DND-41 (cell line): ENCODE data around the gene SLC35A1.

Experiments
- ATAC-seq: fragments of 200-7000 bp; cut with Tn5 transposase; 3 replicates; pipeline ENCODE4 v1.9.1; 2021; ENCODE audit warnings: low read depth; ENCODE audit not compliant: insufficient read depth
- DNase-seq: peaks from one replicate; pipeline ENCODE4 v3.0.0-alpha.2; 2020
- H2AFZ ChIP-seq: 2 replicates; pipeline ENCODE4 v1.6.0; 2012; ENCODE audit warnings: low read depth, low read length
- H3K27ac ChIP-seq: 2 replicates; pipeline ENCODE4 v1.5.1; 2012; ENCODE audit warnings: low read length, inconsistent platforms
- H3K27me3 ChIP-seq: fragments of 200-600 bp; sonication (generic); 2 replicates; pipeline ENCODE4 v1.6.0; 2012; ENCODE audit warnings: low read length, mild to moderate bottlenecking, inconsistent platforms; ENCODE audit not compliant: insufficient read depth, poor library complexity
- H3K36me3 ChIP-seq: 2 replicates; pipeline ENCODE4 v1.5.1; 2012; ENCODE audit warnings: low read length, inconsistent platforms; ENCODE audit not compliant: insufficient read depth
- H3K4me1 ChIP-seq: 2 replicates; pipeline ENCODE4 v1.5.1; 2012; ENCODE audit warnings: mild to moderate bottlenecking, low read length; ENCODE audit not compliant: insufficient read depth
- H3K4me2 ChIP-seq: 2 replicates; pipeline ENCODE4 v1.6.0; 2012; ENCODE audit warnings: mild to moderate bottlenecking, moderate library complexity, low read length, inconsistent platforms; ENCODE audit not compliant: insufficient read depth
- H3K4me3 ChIP-seq, 2 experiments: fragments of 200-600 bp in 1 of 2; shearing (Covaris generic) in 1 of 2; 2 replicates each; pipeline ENCODE4 v1.5.1; 2012 to 2016; ENCODE audit warnings: inconsistent platforms in 2 of 2, low read length in 2 of 2, mild to moderate bottlenecking in 2 of 2, low read depth in 1 of 2, moderate library complexity in 1 of 2
- H3K79me2 ChIP-seq: 2 replicates; pipeline ENCODE4 v1.6.0; 2012; ENCODE audit warnings: low read length, inconsistent platforms; ENCODE audit not compliant: insufficient read depth
- H3K9ac ChIP-seq: 2 replicates; pipeline ENCODE4 v1.6.0; 2012; ENCODE audit warnings: low read depth, mild to moderate bottlenecking, inconsistent platforms, low read length, moderate library complexity
- H3K9me3 ChIP-seq: 2 replicates; pipeline ENCODE4 v1.5.1; 2012; ENCODE audit warnings: low read length, moderate library complexity, mild to moderate bottlenecking, inconsistent platforms; ENCODE audit not compliant: insufficient read depth, severe bottlenecking
- H4K20me1 ChIP-seq: 2 replicates; pipeline ENCODE4 v1.6.0; 2012; ENCODE audit warnings: low read length; ENCODE audit not compliant: insufficient read depth
- CTCF ChIP-seq: IDR thresholded peaks from 2 replicates; pipeline ENCODE4 v1.5.1; 2012; ENCODE audit warnings: borderline replicate concordance, low read length, moderate library complexity, mild to moderate bottlenecking; ENCODE audit not compliant: poor library complexity, severe bottlenecking; ENCODE audit errors: extremely low read depth
- EZH2 ChIP-seq: IDR thresholded peaks from 3 replicates; pipeline ENCODE4 v1.6.1; 2012; ENCODE audit warnings: borderline replicate concordance, low read depth, mild to moderate bottlenecking, moderate library complexity, low read length, inconsistent platforms; ENCODE audit not compliant: severe bottlenecking

The SLC35A1 gene

DNA sequence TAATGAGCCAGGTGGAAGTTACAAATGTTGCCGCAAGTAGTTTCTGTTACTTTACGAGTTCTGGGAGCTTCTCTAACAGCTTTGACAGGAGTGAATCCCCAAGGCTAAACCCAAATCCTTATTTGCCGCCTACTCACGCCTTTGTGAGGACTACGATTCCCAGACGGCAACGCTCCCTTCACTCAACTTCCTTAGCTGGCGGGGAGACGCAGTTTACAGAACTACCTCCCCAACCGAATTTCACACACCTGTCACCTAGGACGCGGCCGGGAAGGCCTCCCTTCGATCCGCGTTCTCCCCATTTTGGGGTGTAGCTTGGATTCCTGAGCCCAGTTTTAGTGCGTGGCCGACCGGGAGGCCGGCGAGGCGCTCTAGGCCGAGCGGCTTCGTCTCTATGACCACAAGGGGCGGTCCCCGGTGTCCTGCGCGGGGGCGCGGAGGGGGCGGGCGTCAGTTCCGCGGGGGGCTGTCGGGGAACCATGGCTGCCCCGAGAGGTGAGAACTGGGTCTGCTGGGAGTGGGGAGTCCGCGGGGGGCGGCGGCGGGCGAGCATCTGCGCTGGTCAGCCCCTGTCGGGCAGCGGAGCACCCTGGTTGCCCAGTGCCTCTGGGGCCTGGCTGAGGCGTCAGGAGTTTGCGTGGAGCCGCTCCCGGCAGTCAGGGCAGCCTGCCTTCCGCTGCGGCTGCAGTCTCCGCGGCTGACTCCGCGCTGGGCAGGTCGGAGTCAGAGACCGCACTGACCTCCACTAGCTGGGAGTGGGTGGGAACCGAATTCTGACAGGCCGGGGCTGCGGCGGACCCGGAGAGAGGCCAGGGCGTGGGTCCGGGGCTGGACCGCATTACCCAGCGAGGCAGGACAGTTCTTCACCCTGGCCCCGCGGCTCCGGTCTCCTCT, at the start of gene SLC35A1:
TSS of gene SLC35A1 (plus strand) at position 450 of the 894 bp plus-strand sequence. CDS start at position 480, 30 bp downstream.
- Histone ChIP-seq H3K4me2 (peak within 1 kb of the TSS; percentile 84), H3K4me1 (peaks cover 20% of the 10 kb centered on the region), H3K36me3 (no peaks in the 10 kb centered on the region), H3K27ac (peak within 1 kb of the TSS; percentile 83), H2AFZ (peak within 1 kb of the TSS; percentile 97), H3K9me3 (no peaks in the 10 kb centered on the region), H3K79me2 (no peaks in the 10 kb centered on the region; the same call in 1 of the 2 replicates), H3K27me3 (no peaks in the 10 kb centered on the region), H3K4me3 (peak within 1 kb of the TSS; percentile 59 to 88), H3K9ac (peak within 1 kb of the TSS; percentile 78), H4K20me1 (no peaks in the 10 kb centered on the region)
- DNase-seq (peak; percentile 84), ATAC-seq (peak; percentile 90)
- TF ChIP-seq EZH2 = no peak

GRCh38 chr6:87426789-87427188, 46.0 kb upstream of the SLC35A1 start:
- Histone ChIP-seq H3K9me3 (no peaks in the 10 kb centered on the region), H3K79me2 (no peaks in the 10 kb centered on the region), H3K9ac (no peak overlapping the region), H3K36me3 (no peaks in the 10 kb centered on the region), H4K20me1 (no peaks in the 10 kb centered on the region), H3K27me3 (peaks cover 5% of the 10 kb centered on the region), H2AFZ (no peak overlapping the region), H3K4me3 (no peak overlapping the region), H3K27ac (no peak overlapping the region), H3K4me2 (no peak overlapping the region), H3K4me1 (no peaks in the 10 kb centered on the region)
- TF ChIP-seq CTCF (no peak), EZH2 (no peak)
- DNase-seq (no peak), ATAC-seq (no peak)

GRCh38 chr6:87430499-87430898, 42.3 kb upstream of the SLC35A1 start:
- H3K27me3 ChIP-seq = peaks cover 2% of the 10 kb centered on the region
- TF ChIP-seq EZH2 (no peak), CTCF (no peak)
- no peaks in the 10 kb centered on the region for H3K36me3 ChIP-seq
- H3K9ac ChIP-seq = no peak overlapping the region
- H3K4me1 ChIP-seq = no peaks in the 10 kb centered on the region
- H3K4me2 ChIP-seq = no peak overlapping the region
- H2AFZ ChIP-seq = no peak overlapping the region
- no peaks in the 10 kb centered on the region for H4K20me1 ChIP-seq
- no peaks in the 10 kb centered on the region for H3K9me3 ChIP-seq
- no peak overlapping the region for H3K27ac ChIP-seq
- no peak overlapping the region for H3K4me3 ChIP-seq
- no peak for DNase-seq
- ATAC-seq = no peak
- no peaks in the 10 kb centered on the region for H3K79me2 ChIP-seq

- no peaks in the 10 kb centered on the region for H3K9me3 ChIP-seq
- no peaks in the 10 kb centered on the region for H3K4me1 ChIP-seq
- no peak overlapping the region for H3K27ac ChIP-seq
- H4K20me1 ChIP-seq = no peaks in the 10 kb centered on the region
- H3K9ac ChIP-seq = no peak overlapping the region
- DNase-seq = no peak
- H3K4me2 ChIP-seq = no peak overlapping the region
- H3K4me3 ChIP-seq = no peak overlapping the region
- no peaks in the 10 kb centered on the region for H3K36me3 ChIP-seq
- peaks cover 2% of the 10 kb centered on the region for H3K27me3 ChIP-seq
- no peaks in the 10 kb centered on the region for H3K79me2 ChIP-seq
- H2AFZ ChIP-seq = no peak overlapping the region
- ATAC-seq = no peak
- TF ChIP-seq EZH2 = no peak
- no peak for TF ChIP-seq CTCF
These were observed 41.5 kb upstream of the SLC35A1 start for GRCh38 chr6:87431263-87431662.
